GM20000 (cell line): ENCODE measurements around the gene DRP2.

Experiments used
- DNase-seq: peaks from one replicate; pipeline ENCODE4 v3.0.0; 2012; ENCODE audit warnings: low spot score
- TF ChIP-seq, protein P1 (sequence below): IDR thresholded peaks from 2 replicates; pipeline ENCODE4 v1.5.1; 2012; ENCODE audit warnings: mild to moderate bottlenecking, control low read depth; ENCODE audit errors: extremely low read depth, missing control alignments

The DRP2 gene

GRCh38 chrX:101237041-101237440 lies 17.5 kb downstream of the DRP2 start:
- TF ChIP-seq, protein P1, sequence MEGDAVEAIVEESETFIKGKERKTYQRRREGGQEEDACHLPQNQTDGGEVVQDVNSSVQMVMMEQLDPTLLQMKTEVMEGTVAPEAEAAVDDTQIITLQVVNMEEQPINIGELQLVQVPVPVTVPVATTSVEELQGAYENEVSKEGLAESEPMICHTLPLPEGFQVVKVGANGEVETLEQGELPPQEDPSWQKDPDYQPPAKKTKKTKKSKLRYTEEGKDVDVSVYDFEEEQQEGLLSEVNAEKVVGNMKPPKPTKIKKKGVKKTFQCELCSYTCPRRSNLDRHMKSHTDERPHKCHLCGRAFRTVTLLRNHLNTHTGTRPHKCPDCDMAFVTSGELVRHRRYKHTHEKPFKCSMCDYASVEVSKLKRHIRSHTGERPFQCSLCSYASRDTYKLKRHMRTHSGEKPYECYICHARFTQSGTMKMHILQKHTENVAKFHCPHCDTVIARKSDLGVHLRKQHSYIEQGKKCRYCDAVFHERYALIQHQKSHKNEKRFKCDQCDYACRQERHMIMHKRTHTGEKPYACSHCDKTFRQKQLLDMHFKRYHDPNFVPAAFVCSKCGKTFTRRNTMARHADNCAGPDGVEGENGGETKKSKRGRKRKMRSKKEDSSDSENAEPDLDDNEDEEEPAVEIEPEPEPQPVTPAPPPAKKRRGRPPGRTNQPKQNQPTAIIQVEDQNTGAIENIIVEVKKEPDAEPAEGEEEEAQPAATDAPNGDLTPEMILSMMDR: no peak
- no peak for DNase-seq

- no peak for DNase-seq
- TF ChIP-seq, protein P1: no peak
These were observed 21.9 kb downstream of the DRP2 start for GRCh38 chrX:101241531-101241930.

GRCh38 chrX:101252634-101253033 lies 33.0 kb downstream of the DRP2 start:
- no peak for DNase-seq
- TF ChIP-seq, protein P1: no peak

- TF ChIP-seq, protein P1: no peak
- DNase-seq: no peak
These were observed 38.1 kb downstream of the DRP2 start for GRCh38 chrX:101257448-101258258.

- DNase-seq: no peak
- TF ChIP-seq, protein P1: no peak
These were observed 38.6 kb downstream of the DRP2 start for GRCh38 chrX:101258259-101258581.

GRCh38 chrX:101260435-101260834 lies 40.8 kb downstream of the DRP2 start:
- peak; percentile 8 for DNase-seq
- TF ChIP-seq, protein P1: no peak

DNA sequence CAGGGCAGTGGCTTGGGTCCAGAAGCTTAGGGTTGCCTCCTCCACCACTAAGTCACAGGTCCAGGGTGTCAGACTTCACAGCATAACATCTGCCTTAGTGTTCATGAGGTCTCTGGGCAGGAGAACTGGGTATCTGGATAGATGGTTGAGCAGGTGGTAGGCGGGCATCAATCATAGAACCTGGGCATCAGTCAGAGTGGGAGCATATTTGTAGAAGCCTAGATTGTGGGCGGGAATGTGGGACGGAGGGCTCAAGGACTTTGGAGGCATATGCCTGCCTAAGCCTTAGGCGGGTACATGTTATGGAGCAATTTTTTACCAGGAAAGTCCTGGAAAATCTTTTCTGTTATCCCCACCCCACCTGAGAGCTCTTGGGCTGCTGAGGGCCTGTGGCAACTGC lies 43.0 kb downstream of the DRP2 start:
- TF ChIP-seq, protein P1: no peak
- no peak for DNase-seq
